Activated CD8-positive, alpha-beta T cell treated with anti-CD3 and anti-CD28 coated beads for 36 hours (primary cell): ENCODE results near the gene MRPL49. TPM values are rescaled to one million over a fixed set of nuclear protein-coding genes. Genes with fewer than 3 reads are reported as not detected.
"Not testable (repeated sequence)": the region's sequence is repeated elsewhere in the genome, so short reads cannot be mapped to it uniquely, and the experiment has no call there.

Experiments
- ATAC-seq: fragments of 200-7000 bp; cut with Tn5 transposase; one replicate; pipeline ENCODE4 v1.10.0; 2021; ENCODE audit warnings: mild to moderate bottlenecking, moderate library complexity
- CTCF ChIA-PET: fragments of 350-600 bp; sonication (Branson Sonifier 250); formaldehyde crosslinking; loops from one replicate; lab custom pipeline; 2021; ENCODE audit warnings: antibody characterized with exemption; lab: Charles Lee
- POLR2A ChIA-PET: fragments of 350-600 bp; sonication (Branson Sonifier 250); formaldehyde crosslinking; loops from one replicate; lab custom pipeline; 2021; ENCODE audit warnings: antibody characterized with exemption; lab: Charles Lee
- DNase-seq: peaks from one replicate; pipeline ENCODE4 v3.0.0-alpha.2; 2020
- H3K27ac Mint-ChIP-seq: one replicate; pipeline ENCODE4 v1.8.0; 2021; ENCODE audit warnings: mild to moderate bottlenecking, mixed read lengths
- H3K27me3 Mint-ChIP-seq: one replicate; pipeline ENCODE4 v1.8.0; 2021; ENCODE audit warnings: mixed read lengths
- H3K36me3 Mint-ChIP-seq: one replicate; pipeline ENCODE4 v1.8.0; 2021; ENCODE audit warnings: low read depth, mixed read lengths
- H3K4me1 Mint-ChIP-seq: one replicate; pipeline ENCODE4 v1.8.0; 2021; ENCODE audit warnings: low read depth, mixed read lengths
- H3K4me3 Mint-ChIP-seq: one replicate; pipeline ENCODE4 v1.8.0; 2021; ENCODE audit warnings: mild to moderate bottlenecking, moderate library complexity, mixed read lengths
- H3K9me3 Mint-ChIP-seq: one replicate; pipeline ENCODE4 v1.8.0; 2021; ENCODE audit warnings: mixed read lengths
- intact Hi-C: fragments of 100-400 bp; cut with micrococcal nuclease; formaldehyde crosslinking; loops from one replicate; pipeline ENCODE4 v1.10.0; 2022
- microRNA-seq: library from miRNA; unstranded; fragments of <30 nt; microRNA quantifications from one replicate; pipeline ENCODE4 v1.2.0, GENCODE V29; 2022; ENCODE audit warnings: borderline microRNAs expressed, borderline replicate concordance
- total RNA-seq, 2 experiments: library from RNA; stranded (reverse); gene quantifications; one replicate each; pipeline ENCODE4 v1.2.3, GENCODE V29; 2021
- TF ChIP-seq, protein P1 (sequence below): fragments of 200-600 bp; IDR thresholded peaks from one replicate; pipeline ENCODE4 v1.8.0; 2022; ENCODE audit warnings: antibody characterized with exemption, mild to moderate bottlenecking

MRPL49 gene
- total RNA-seq, 2 experiments from 2014 or later = 48.7 to 53.4 TPM

- Mint-ChIP-seq H3K27ac (no peak overlapping the region), H3K4me1 (no peaks in the 10 kb centered on the region), H3K4me3 (no peak overlapping the region), H3K27me3 (no peaks in the 10 kb centered on the region), H3K9me3 (no peaks in the 10 kb centered on the region), H3K36me3 (no peaks in the 10 kb centered on the region)
- TF ChIP-seq, protein P1, sequence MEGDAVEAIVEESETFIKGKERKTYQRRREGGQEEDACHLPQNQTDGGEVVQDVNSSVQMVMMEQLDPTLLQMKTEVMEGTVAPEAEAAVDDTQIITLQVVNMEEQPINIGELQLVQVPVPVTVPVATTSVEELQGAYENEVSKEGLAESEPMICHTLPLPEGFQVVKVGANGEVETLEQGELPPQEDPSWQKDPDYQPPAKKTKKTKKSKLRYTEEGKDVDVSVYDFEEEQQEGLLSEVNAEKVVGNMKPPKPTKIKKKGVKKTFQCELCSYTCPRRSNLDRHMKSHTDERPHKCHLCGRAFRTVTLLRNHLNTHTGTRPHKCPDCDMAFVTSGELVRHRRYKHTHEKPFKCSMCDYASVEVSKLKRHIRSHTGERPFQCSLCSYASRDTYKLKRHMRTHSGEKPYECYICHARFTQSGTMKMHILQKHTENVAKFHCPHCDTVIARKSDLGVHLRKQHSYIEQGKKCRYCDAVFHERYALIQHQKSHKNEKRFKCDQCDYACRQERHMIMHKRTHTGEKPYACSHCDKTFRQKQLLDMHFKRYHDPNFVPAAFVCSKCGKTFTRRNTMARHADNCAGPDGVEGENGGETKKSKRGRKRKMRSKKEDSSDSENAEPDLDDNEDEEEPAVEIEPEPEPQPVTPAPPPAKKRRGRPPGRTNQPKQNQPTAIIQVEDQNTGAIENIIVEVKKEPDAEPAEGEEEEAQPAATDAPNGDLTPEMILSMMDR = no peak
- ATAC-seq (no peak), DNase-seq (no peak)
- ChIA-PET CTCF (interaction anchor here (1.0 to 1.9 kb wide), 3 partner anchors 27 to 146 kb away, joined by 3 to 7 read pairs (median 4); partner anchors contain the start of gene CDC42EP2), POLR2A (interaction anchor here (0.7 to 1.0 kb wide), 2 partner anchors 11 to 14 kb away, joined by 3 read pairs; no protein-coding TSS in a partner anchor)
- intact Hi-C loops = no loop called here
These were observed 47.1 kb downstream of the MRPL49 start for GRCh38 chr11:65169164-65169641.

DNA sequence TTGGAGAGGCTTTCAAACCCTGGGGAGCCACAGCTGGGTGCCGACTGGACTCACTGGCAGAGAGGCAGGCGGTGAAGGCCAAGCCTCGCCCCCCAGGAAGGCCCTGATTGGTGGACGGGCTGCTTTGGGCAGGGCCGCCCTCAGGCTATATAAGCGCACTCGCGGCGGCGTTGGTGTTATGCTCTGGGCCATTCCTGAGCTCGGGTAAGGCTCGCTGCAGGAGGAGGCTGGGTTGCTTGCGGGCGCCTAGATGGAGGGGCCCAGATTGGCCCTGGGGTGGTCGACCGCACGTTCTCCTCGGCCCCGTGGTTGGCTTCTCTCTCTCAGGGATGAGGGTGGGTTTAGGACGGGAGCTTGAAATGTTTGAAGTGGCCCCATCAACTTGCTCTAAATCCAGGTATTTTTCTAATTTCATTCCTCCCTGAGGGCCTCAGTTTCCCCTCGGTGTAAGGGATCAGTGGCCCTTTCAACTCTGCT, 48.0 kb downstream of the MRPL49 start, which contains the start of gene SPDYC:
Gene SPDYC, plus strand, starts transcription at position 176 of the 477 bp plus-strand sequence. CDS start 1,125 bp downstream, outside the sequence.
- no peak for ATAC-seq
- intact Hi-C loops = no loop called here
- Mint-ChIP-seq H3K27me3 (no peaks in the 10 kb centered on the region), H3K36me3 (no peaks in the 10 kb centered on the region), H3K4me3 (no peak within 1 kb of the TSS), H3K4me1 (no peaks in the 10 kb centered on the region), H3K27ac (no peak within 1 kb of the TSS), H3K9me3 (no peaks in the 10 kb centered on the region)
- CTCF ChIA-PET = interaction anchor here (1.0 to 1.9 kb wide), 3 partner anchors 27 to 145 kb away, joined by 3 to 7 read pairs (median 4); partner anchors contain the start of gene CDC42EP2
- no peak for DNase-seq
- POLR2A ChIA-PET = no interaction called here
- TF ChIP-seq, protein P1 = no peak

DNA sequence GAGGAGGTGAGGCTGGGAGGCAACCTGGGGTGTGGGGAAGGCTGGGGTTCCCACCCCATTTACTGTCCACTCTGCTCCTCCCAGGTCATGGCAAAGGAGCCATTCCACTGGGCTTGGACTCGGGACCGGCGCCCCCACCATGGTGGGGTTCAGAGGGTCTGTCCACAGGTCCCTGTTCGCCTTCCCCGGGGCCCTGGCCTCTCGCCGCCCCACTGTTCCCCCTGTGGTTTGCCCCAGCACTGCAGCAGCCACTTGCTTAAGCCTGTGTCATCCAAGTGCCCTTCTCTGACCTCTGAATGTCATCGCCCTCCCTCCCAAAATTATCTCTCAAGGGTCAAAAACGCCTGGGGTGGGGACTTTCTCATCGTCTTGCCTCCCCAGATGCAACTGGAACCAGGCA, 50.5 kb downstream of the MRPL49 start:
- CTCF ChIA-PET = no interaction called here
- no peaks in the 10 kb centered on the region for H3K27me3 Mint-ChIP-seq
- no peaks in the 10 kb centered on the region for H3K9me3 Mint-ChIP-seq
- no peak overlapping the region for H3K4me3 Mint-ChIP-seq
- H3K27ac Mint-ChIP-seq = no peak overlapping the region
- no peaks in the 10 kb centered on the region for H3K36me3 Mint-ChIP-seq
- DNase-seq = no peak
- H3K4me1 Mint-ChIP-seq = no peaks in the 10 kb centered on the region
- no peak for ATAC-seq
- POLR2A ChIA-PET = no interaction called here
- TF ChIP-seq, protein P1 = no peak
- intact Hi-C loops = no loop called here

DNA sequence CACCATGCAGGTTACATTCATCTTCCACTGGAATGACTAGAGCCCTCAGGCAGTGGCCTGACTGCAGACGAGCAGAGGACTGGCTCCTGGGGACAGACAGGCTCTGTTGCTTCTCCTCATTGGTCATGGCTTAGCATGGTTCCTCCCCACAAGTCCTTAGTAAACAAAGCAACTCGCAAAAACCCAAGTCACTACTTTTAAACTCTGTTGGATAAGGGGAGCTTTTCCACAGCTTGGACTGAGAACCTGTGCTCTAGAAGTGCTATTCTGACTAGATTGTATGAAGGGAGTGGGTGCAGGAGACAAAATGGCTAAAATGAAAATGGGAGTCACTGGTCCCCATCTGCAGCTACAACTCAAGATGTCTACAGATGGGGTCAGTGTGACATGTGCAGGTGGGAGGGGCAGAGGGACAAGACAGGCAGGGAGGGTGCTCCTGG, 52.5 kb downstream of the MRPL49 start:
- H3K27me3 Mint-ChIP-seq, H3K27ac Mint-ChIP-seq, H3K36me3 Mint-ChIP-seq, H3K4me3 Mint-ChIP-seq, POLR2A ChIA-PET, ATAC-seq, H3K9me3 Mint-ChIP-seq, H3K4me1 Mint-ChIP-seq, intact Hi-C loops, DNase-seq: not testable (repeated sequence)
- CTCF ChIA-PET = interaction anchor here (1.2 kb wide), 1 partner anchor 140 kb away, joined by 4 read pairs; the partner anchor contains the start of gene CDC42EP2

Small RNA genes within 50 kb of the gene (microRNA-seq; reads per million reads assigned to microRNA genes)
- gene MIR6751 = not detected

Other genes with a start within 250 kb of the MRPL49 start
- 10 to 100 TPM; 60.3 to 65.1 TPM for gene EHD1, start 243.7 kb upstream of the MRPL49 start, total RNA-seq
- 10 to 100 TPM; 17.1 to 17.5 TPM for gene ATG2A, start 205.1 kb upstream of the MRPL49 start, total RNA-seq
- 10 to 100 TPM; 20.2 to 21.2 TPM for gene PPP2R5B, start 197.6 kb upstream of the MRPL49 start, total RNA-seq
- gene GPHA2, start 186.4 kb upstream of the MRPL49 start, total RNA-seq = not detected
- gene MAJIN, start 150.2 kb upstream of the MRPL49 start, total RNA-seq = not detected
- gene BATF2, start 125.3 kb upstream of the MRPL49 start, total RNA-seq = not detected
- 100 to 1,000 TPM; 118 to 122 TPM for gene ARL2, start 108.2 kb upstream of the MRPL49 start, total RNA-seq
- gene SNX15, start 94.9 kb upstream of the MRPL49 start, total RNA-seq = 1 to 10 TPM; 4.7 to 5.7 TPM
- 10 to 100 TPM; 14.0 to 14.5 TPM for gene SAC3D1, start 81.1 kb upstream of the MRPL49 start, total RNA-seq
- 1 to 10 TPM; 6.6 to 7.6 TPM for gene NAALADL1, start 63.8 kb upstream of the MRPL49 start, total RNA-seq
- 100 to 1,000 TPM; 112 TPM for gene CDCA5, start 38.3 kb upstream of the MRPL49 start, total RNA-seq
- 10 to 100 TPM; 27.1 to 28.2 TPM for gene ZFPL1, start 38.1 kb upstream of the MRPL49 start, total RNA-seq
- gene VPS51, start 26.1 kb upstream of the MRPL49 start, total RNA-seq = 100 to 1,000 TPM; 103 TPM
- gene TM7SF2, start 10.4 kb upstream of the MRPL49 start, total RNA-seq = 10 to 100 TPM; 12.4 to 17.5 TPM
- 10 to 100 TPM; 11.5 to 12.7 TPM for gene ZNHIT2, start 4.6 kb upstream of the MRPL49 start, total RNA-seq
- 1,000 to 10,000 TPM; 1,112 to 1,137 TPM for gene FAU, start 187 bp upstream of the MRPL49 start, total RNA-seq
- 10 to 100 TPM; 20.6 to 26.8 TPM for gene SYVN1, start 12.2 kb downstream of the MRPL49 start, total RNA-seq
- not detected for gene SPDYC, start 47.9 kb downstream of the MRPL49 start, total RNA-seq
- 10 to 100 TPM; 72.6 to 74.7 TPM for gene CAPN1, start 59.6 kb downstream of the MRPL49 start, total RNA-seq
- 10 to 100 TPM; 55.2 to 63.8 TPM for gene POLA2, start 139.6 kb downstream of the MRPL49 start, total RNA-seq
- gene CDC42EP2, start 192.5 kb downstream of the MRPL49 start, total RNA-seq = 1 to 10 TPM in 1 of 2 experiments, not detected in 1; 1.2 TPM
- 10 to 100 TPM; 50.3 to 61.5 TPM for gene DPF2, start 211.5 kb downstream of the MRPL49 start, total RNA-seq
- gene TIGD3, start 232.4 kb downstream of the MRPL49 start, total RNA-seq = 1 to 10 TPM in 1 of 2 experiments, under 1 TPM in 1; 0.65 to 1.4 TPM